Right lobe of liver (tissue), 6 donors: ENCODE data around the gene ERBB4. TPM values are rescaled to one million over a fixed set of nuclear protein-coding genes. Genes with fewer than 3 reads are reported as not detected.

Experiments used
- ATAC-seq, 4 donors: fragments of 200-7000 bp; cut with Tn5 transposase; one replicate each; pipeline ENCODE4 v1.9.1; 2020; ENCODE audit warnings: mild to moderate bottlenecking in 4 of 4, moderate library complexity in 4 of 4
- DNase-seq, 3 donors: peaks; one replicate each; pipeline ENCODE4 v3.0.0-alpha.2; 2020
- H3K27ac ChIP-seq, 3 donors: fragments of 200-600 bp; one replicate each; pipeline ENCODE4 v1.8.0; 2022
- H3K27me3 ChIP-seq, 2 donors: fragments of 200-600 bp; one replicate each; pipeline ENCODE4 v1.8.0; 2022
- H3K36me3 ChIP-seq, 4 donors: fragments of 200-600 bp; sonication (generic) in 1 of 4; one replicate each; pipeline versions ENCODE4 v1.5.1 to v1.8.0; 2017 to 2022; ENCODE audit warnings: control low read depth in 1 of 4
- H3K4me1 ChIP-seq, 4 donors: fragments of 200-600 bp; sonication (generic) in 1 of 4; one replicate each; pipeline versions ENCODE4 v1.5.1 to v1.8.0; 2017 to 2022; ENCODE audit warnings: control low read depth in 1 of 4
- H3K4me3 ChIP-seq, 3 donors: fragments of 200-600 bp; one replicate each; pipeline ENCODE4 v1.8.0; 2022
- H3K9me3 ChIP-seq, 4 donors: fragments of 200-600 bp; sonication (generic) in 1 of 4; one replicate each; pipeline versions ENCODE4 v1.5.1 to v1.8.0; 2017 to 2022; ENCODE audit warnings: control low read depth in 1 of 4
- POLR2A ChIP-seq: fragments of 450-650 bp; IDR thresholded peaks from one replicate; pipeline ENCODE4 v1.6.1; 2017; ENCODE audit warnings: antibody characterized with exemption, mild to moderate bottlenecking
- WGBS: methylation state at CpG from one replicate; pipeline ENCODE4 v1.1.6; 2018; ENCODE audit warnings: low coverage, low lambda C conversion rate; ENCODE audit not compliant: insufficient coverage; ENCODE audit errors: missing lambda C conversion rate; 5-methylcytosine and 5-hydroxymethylcytosine counted together
- intact Hi-C, 2 donors: fragments of 100-400 bp; cut with DNase I; formaldehyde crosslinking; loops; one replicate each; pipeline versions ENCODE4 v1.11.2 to v1.14.1; 2022
- total RNA-seq, 6 experiments: library from RNA; depleted of rRNA in 2 of 6; stranded (reverse); fragments of >200 nt in 2 of 6; fragmentation: NEBNext Ultra II Directional in 3 of 6; extraction: Animal tissue kit (Norgen Biotek cat#: 25700) in 3 of 6; gene quantifications; one replicate each; pipeline versions ENCODE4 v1.1.0 to v1.2.4, GENCODE V29; 2016 to 2023
- TF ChIP-seq, protein P1 (sequence below), 4 donors: fragments of 200-600 bp in 3 of 4; fragments of 450-650 bp in 1 of 4; IDR thresholded peaks; one replicate each; pipeline versions ENCODE4 v1.5.1 to v1.8.0; 2016 to 2022; ENCODE audit warnings: antibody characterized with exemption in 4 of 4, mild to moderate bottlenecking in 2 of 4
- donor health status: DM: no; HTN: yes; CAD: no.
- donor health status: DM: no; HTN: no; CAD: no.
- donor health status: DM: no; HTN: no; CAD: no.
- donor health status: DM: no; HTN: yes; CAD: no.
- donor health status: DM: no; HTN: yes; CAD: no.

The ERBB4 gene
- total RNA-seq, 6 experiments from 2014 or later = 0.02 to 0.59 (median 0.08) TPM; not detected in 2

GRCh38 chr2:211361383-211361782 lies 1177.2 kb downstream of the ERBB4 start:
- H3K27me3 ChIP-seq = no peaks in the 10 kb centered on the region
- no peak for DNase-seq
- intact Hi-C loops = no loop called here
- no peaks in the 10 kb centered on the region for H3K4me1 ChIP-seq
- no peak overlapping the region for H3K4me3 ChIP-seq
- TF ChIP-seq, protein P1, sequence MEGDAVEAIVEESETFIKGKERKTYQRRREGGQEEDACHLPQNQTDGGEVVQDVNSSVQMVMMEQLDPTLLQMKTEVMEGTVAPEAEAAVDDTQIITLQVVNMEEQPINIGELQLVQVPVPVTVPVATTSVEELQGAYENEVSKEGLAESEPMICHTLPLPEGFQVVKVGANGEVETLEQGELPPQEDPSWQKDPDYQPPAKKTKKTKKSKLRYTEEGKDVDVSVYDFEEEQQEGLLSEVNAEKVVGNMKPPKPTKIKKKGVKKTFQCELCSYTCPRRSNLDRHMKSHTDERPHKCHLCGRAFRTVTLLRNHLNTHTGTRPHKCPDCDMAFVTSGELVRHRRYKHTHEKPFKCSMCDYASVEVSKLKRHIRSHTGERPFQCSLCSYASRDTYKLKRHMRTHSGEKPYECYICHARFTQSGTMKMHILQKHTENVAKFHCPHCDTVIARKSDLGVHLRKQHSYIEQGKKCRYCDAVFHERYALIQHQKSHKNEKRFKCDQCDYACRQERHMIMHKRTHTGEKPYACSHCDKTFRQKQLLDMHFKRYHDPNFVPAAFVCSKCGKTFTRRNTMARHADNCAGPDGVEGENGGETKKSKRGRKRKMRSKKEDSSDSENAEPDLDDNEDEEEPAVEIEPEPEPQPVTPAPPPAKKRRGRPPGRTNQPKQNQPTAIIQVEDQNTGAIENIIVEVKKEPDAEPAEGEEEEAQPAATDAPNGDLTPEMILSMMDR (IDR thresholded peaks at IDR 0.05) = no peak
- TF ChIP-seq POLR2A = no peak
- ATAC-seq = no peak
- H3K9me3 ChIP-seq = no peaks in the 10 kb centered on the region
- H3K27ac ChIP-seq = no peak overlapping the region
- H3K36me3 ChIP-seq = no peaks in the 10 kb centered on the region
- WGBS = 9% methylated on average over 1 of the region's 1 CpG

- Histone ChIP-seq H3K27me3 (no peaks in the 10 kb centered on the region), H3K36me3 (no peaks in the 10 kb centered on the region), H3K4me3 (no peak overlapping the region), H3K4me1 (no peaks in the 10 kb centered on the region), H3K9me3 (no peaks in the 10 kb centered on the region), H3K27ac (no peak overlapping the region)
- intact Hi-C loops = no loop called here
- DNase-seq (no peak), ATAC-seq (no peak)
- TF ChIP-seq POLR2A = no peak
- TF ChIP-seq, protein P1 (IDR thresholded peaks at IDR 0.05) = no peak
These were observed 1179.3 kb downstream of the ERBB4 start for GRCh38 chr2:211359347-211359746.

GRCh38 chr2:211358504-211358903 lies 1180.1 kb downstream of the ERBB4 start:
- no peak for TF ChIP-seq POLR2A
- TF ChIP-seq, protein P1 (IDR thresholded peaks at IDR 0.05) = no peak
- Histone ChIP-seq H3K4me3 (no peak overlapping the region), H3K9me3 (no peaks in the 10 kb centered on the region), H3K27ac (no peak overlapping the region), H3K36me3 (no peaks in the 10 kb centered on the region), H3K27me3 (no peaks in the 10 kb centered on the region), H3K4me1 (no peaks in the 10 kb centered on the region)
- 34% methylated on average over 3 of the region's 3 CpGs for WGBS
- DNase-seq (no peak), ATAC-seq (no peak)
- intact Hi-C loops = no loop called here

GRCh38 chr2:211354481-211354880 lies 1184.1 kb downstream of the ERBB4 start:
- no peaks in the 10 kb centered on the region for H3K36me3 ChIP-seq
- no peaks in the 10 kb centered on the region for H3K9me3 ChIP-seq
- no peaks in the 10 kb centered on the region for H3K4me1 ChIP-seq
- DNase-seq = no peak
- ATAC-seq = no peak
- no peak overlapping the region for H3K4me3 ChIP-seq
- WGBS = 64% methylated on average over 1 of the region's 1 CpG
- H3K27ac ChIP-seq = no peak overlapping the region
- TF ChIP-seq, protein P1 (IDR thresholded peaks at IDR 0.05) = no peak
- no peak for TF ChIP-seq POLR2A
- no peaks in the 10 kb centered on the region for H3K27me3 ChIP-seq
- intact Hi-C loops = no loop called here

GRCh38 chr2:211351987-211352386 lies 1186.6 kb downstream of the ERBB4 start:
- ATAC-seq (no peak), DNase-seq (no peak)
- H3K4me1 ChIP-seq = no peaks in the 10 kb centered on the region
- H3K27me3 ChIP-seq = no peaks in the 10 kb centered on the region
- H3K4me3 ChIP-seq = no peak overlapping the region
- H3K9me3 ChIP-seq = no peaks in the 10 kb centered on the region
- H3K27ac ChIP-seq = no peak overlapping the region
- TF ChIP-seq, protein P1 (IDR thresholded peaks at IDR 0.05) = no peak
- no peak for TF ChIP-seq POLR2A
- H3K36me3 ChIP-seq = no peaks in the 10 kb centered on the region
- WGBS = 51% methylated on average over 3 of the region's 3 CpGs
- intact Hi-C loops = no loop called here
